ENCODE results near the gene TRAF3IP3.
"Not testable (repeated sequence)": the region's sequence is repeated elsewhere in the genome, so short reads cannot be mapped to it uniquely, and the experiment has no call there.

TRAF3IP3 gene

GRCh38 chr1:209769971-209770370 is 14.1 kb downstream of the TRAF3IP3 start:
- no peak for DNase-seq

- no peak for DNase-seq
Measured at GRCh38 chr1:209770636-209771415, 15.0 kb downstream of the TRAF3IP3 start.

- DNase-seq = no peak
Measured at GRCh38 chr1:209772126-209772525, 16.3 kb downstream of the TRAF3IP3 start.

GRCh38 chr1:209774592-209774991 is 18.7 kb downstream of the TRAF3IP3 start:
- DNase-seq = no peak

GRCh38 chr1:209775678-209776077 is 19.8 kb downstream of the TRAF3IP3 start:
- DNase-seq = no peak

GRCh38 chr1:209777587-209777986 is 21.7 kb downstream of the TRAF3IP3 start:
- DNase-seq = no peak

GRCh38 chr1:209778102-209778501 is 22.2 kb downstream of the TRAF3IP3 start:
- no peak for DNase-seq

GRCh38 chr1:209780268-209780667 is 24.4 kb downstream of the TRAF3IP3 start:
- DNase-seq = no peak

- no peak for DNase-seq
Measured at GRCh38 chr1:209783386-209783785, 27.5 kb downstream of the TRAF3IP3 start.

- peak; percentile 99 for DNase-seq
Measured at GRCh38 chr1:209784265-209785169, 28.7 kb downstream of the TRAF3IP3 start, which contains the start of gene C1orf74. Gene C1orf74 (minus strand): TSS chr1:209784559. CDS start chr1:209783634, 925 bp downstream.

GRCh38 chr1:209785592-209785991 is 29.7 kb downstream of the TRAF3IP3 start:
- no peak for DNase-seq

- no peak for DNase-seq
Measured at GRCh38 chr1:209786146-209786545, 30.3 kb downstream of the TRAF3IP3 start.

GRCh38 chr1:209787551-209787950 is 31.7 kb downstream of the TRAF3IP3 start:
- no peak for DNase-seq

- DNase-seq = no peak
Measured at GRCh38 chr1:209789245-209789644, 33.4 kb downstream of the TRAF3IP3 start.

GRCh38 chr1:209790286-209791193 is 34.7 kb downstream of the TRAF3IP3 start:
- no peak for DNase-seq

GRCh38 chr1:209791920-209792319 is 36.1 kb downstream of the TRAF3IP3 start:
- DNase-seq = no peak

GRCh38 chr1:209793711-209794110 is 37.9 kb downstream of the TRAF3IP3 start:
- not testable (repeated sequence) for DNase-seq

- no peak for DNase-seq
Measured at GRCh38 chr1:209797978-209798639, 42.3 kb downstream of the TRAF3IP3 start.

GRCh38 chr1:209800984-209801834 is 45.4 kb downstream of the TRAF3IP3 start:
- DNase-seq = no peak

- DNase-seq = no peak
Measured at GRCh38 chr1:209802117-209802779, 46.4 kb downstream of the TRAF3IP3 start.

GRCh38 chr1:209802780-209803152 is 46.9 kb downstream of the TRAF3IP3 start:
- no peak for DNase-seq

Measured in activated CD4-positive, alpha-beta T cell treated with anti-CD3 and anti-CD28 coated beads, Interleukin-2, amount 50 U/mL, for 4 hours (primary cell).